Activated CD8-positive, alpha-beta memory T cell treated with anti-CD3 and anti-CD28 coated beads for 4 hours (primary cell): ENCODE data around the gene CFAP20DC.
"Not testable (repeated sequence)": the region's sequence is repeated elsewhere in the genome, so short reads cannot be mapped to it uniquely, and the experiment has no call there.

Experiments
- DNase-seq, 2 donors: peaks; one replicate each; pipeline ENCODE4 v3.0.0-alpha.2; 2020; ENCODE audit warnings: low read depth in 2 of 2

The CFAP20DC gene

DNA sequence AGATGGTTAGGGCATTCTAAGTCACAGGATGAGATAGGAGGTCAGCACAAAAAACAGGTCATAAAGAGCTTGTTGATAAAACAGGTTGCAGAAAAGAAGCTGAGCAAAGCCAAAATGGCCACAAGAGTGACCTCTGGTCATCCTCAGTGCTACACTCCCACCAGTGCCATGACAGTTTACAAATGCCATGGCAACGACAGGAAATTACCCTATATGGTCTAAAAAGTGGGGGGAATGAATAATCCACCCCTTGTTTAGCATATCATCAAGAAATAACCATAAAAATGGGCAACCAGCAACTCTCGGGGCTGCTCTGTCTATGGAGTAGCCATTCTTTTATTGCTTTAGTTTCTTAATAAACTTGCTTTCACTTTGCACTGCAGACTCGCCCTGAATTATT is 353.0 kb downstream of the CFAP20DC start:
- DNase-seq: not testable (repeated sequence)

DNA sequence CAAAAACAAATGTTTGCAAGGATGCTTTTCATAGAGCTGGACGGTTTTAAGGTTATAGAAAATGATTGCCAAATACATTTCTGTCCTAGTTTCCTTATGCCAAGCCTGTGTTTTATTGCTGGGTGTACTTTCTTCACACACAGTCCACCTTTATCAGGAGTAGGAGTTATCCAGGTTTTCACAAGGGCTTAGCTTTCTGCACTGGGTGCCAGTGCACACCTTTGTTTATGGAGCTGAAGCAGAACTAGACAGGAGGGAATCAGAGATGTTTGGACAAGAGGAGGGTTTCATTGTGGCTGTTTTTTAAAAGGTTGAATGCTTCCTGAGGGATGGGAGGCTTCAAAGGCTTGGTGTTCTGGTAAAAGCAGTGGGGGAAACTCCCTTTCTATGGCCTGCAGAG is 353.7 kb downstream of the CFAP20DC start:
- no peak for DNase-seq

DNA sequence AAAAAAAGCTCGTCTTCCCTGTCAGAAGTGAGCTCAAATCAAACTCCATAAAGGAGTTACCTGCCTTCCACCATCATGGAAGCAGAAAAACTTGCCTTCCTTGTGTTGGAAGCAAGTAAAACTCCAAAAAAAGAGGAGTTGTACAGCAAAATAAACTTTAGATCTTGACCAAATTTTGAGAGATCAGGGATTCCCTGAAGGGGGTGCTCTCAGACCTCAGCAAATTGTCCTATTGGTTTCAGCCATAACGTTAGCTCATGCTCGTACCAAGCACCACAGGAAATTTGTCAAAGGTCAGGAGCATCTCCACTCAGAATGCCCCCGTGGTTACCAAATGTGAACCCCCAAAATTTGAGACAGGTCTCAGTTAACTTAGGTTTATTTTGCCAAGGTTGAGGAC is 354.5 kb downstream of the CFAP20DC start:
- DNase-seq: not testable (repeated sequence)

DNA sequence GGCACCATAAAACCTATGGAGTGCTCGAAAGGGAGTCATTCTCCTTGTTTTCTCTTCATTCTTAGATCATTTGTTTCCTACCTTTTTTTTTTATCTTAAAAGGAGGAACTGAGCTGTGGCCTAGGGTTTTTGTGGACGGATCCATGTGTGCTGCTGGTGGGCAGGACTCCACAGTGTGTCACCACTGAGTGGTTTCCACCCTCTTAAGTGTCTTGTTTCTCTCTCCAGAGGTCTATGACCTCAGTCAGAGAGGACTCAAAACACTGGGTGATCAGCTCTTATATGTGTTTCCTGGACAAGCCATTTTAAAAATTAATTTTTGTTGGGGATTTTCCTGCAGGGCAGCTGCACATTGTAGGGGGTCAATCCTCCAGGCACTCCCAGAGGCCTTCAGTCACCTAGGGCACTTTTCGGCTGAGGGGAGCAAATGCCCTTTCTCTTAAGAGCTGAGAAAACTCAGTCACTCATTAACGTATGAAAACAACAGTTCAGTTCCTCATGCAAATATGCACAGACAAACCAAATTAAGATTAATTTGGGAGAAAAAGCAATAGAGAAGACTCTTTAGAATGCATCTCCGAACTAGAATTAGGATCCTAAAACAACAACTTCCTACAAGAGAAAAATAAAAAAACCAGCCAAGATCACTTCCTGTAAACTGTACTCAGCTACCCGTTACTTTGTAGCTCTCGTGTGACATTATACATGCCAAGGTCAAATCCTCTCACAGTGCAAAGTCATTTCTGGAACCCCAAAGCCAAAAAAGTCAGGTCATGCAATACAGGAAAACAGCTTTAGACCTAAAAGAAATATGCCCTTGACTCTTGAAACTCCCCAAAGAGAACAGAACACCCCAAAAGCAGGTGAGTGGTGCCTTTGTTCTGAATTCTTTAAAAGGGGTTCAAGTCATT is 355.6 kb downstream of the CFAP20DC start:
- DNase-seq: no peak

DNA sequence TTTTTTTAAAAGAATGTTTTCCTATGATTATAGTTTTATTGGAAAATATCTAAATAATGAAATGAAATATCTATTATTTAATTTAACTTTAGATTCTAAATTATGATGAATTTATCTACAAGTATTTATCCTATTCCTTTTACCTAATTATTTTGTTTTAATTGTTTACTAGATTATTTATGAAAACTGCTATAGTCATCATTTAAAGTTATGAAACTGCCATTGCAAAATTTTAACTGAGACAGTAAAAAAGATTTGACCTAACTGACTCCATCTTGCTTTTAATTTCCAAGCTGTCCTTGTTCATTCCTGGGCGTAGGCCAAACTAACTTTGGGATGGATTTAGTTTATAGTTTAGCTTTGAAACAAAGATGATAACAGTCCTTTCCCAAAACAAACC is 357.3 kb downstream of the CFAP20DC start:
- no peak for DNase-seq
